AG04450 (cell line): Measurements from ENCODE around the gene VSIG8. TPM values are rescaled to one million over a fixed set of nuclear protein-coding genes. Genes with fewer than 3 reads are reported as not detected.

Experiments
- CTCF ChIA-PET: fragments of 300-600, 350-600 bp; formaldehyde crosslinking; extraction: SDS; loops from one replicate; lab custom pipeline; 2022; ENCODE audit warnings: antibody characterized with exemption, inconsistent platforms; lab: Charles Lee
- POLR2A ChIA-PET: fragments of 350-600 bp; formaldehyde crosslinking; extraction: SDS; loops from one replicate; lab custom pipeline; 2021; ENCODE audit warnings: antibody characterized with exemption, inconsistent platforms; lab: Yijun Ruan, JAX
- DNase-seq: peaks from one replicate; pipeline ENCODE4 v3.0.0-alpha.2; 2011; ENCODE audit warnings: low read depth, low spot score
- H3K27ac ChIP-seq: one replicate; pipeline ENCODE4 v1.5.1; 2012; ENCODE audit warnings: low read depth, low read length, control low read depth
- H3K27me3 ChIP-seq: one replicate; pipeline ENCODE4 v1.6.0; 2012; ENCODE audit warnings: low read length; ENCODE audit not compliant: control insufficient read depth, insufficient read depth
- H3K4me3 ChIP-seq: 2 replicates; pipeline ENCODE4 v1.5.1; 2011; ENCODE audit warnings: mild to moderate bottlenecking, low read depth, low read length, control low read depth
- H3K9me3 ChIP-seq: 2 replicates; pipeline ENCODE4 v1.5.1; 2012; ENCODE audit warnings: low read length; ENCODE audit not compliant: control insufficient read depth, insufficient read depth
- polyA plus RNA-seq: library from polyadenylated mRNA; depleted of rRNA; stranded (reverse); fragments of >200 nt; gene quantifications from 2 replicates; pipeline ENCODE4 v1.2.3, GENCODE V29; 2011
- TF ChIP-seq, protein P1 (sequence below): IDR thresholded peaks from 2 replicates; pipeline ENCODE4 v1.5.1; 2011; ENCODE audit warnings: low read depth, low read length, control low read depth, inconsistent platforms

Gene VSIG8
- polyA plus RNA-seq, 1 experiment: not detected

DNA sequence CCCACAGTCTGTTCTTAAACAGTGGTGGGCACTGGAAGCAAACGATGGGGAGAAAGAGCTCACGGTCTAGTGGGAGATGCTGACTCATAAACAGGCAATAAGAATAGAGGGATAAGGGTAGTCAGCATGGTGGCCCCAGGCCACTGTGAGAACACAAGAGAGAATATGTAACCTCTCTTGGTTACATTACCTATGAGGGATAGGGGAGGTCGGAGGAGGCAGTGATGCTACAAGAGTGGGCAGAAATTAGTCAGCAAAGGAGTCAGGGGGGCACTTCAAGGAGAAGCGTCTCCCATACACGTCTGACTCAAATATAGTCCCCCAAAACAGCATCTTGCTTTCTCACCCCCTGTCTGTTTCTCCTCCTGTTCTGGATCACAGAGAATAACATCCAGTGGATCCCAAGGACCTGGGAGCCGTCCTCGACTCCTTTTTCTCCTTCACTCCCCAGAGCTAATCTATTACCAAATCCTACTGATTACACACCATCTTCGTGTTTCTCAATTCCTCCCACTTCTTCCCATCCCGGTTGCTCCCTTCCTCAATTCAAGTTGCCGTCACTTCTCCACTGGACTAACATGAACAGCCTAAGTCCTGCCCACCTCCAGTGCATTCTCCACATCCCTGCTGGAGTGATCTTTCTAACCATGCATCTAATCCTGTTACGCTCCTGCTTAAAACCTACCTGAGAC is 33.7 kb downstream of the VSIG8 start:
- Histone ChIP-seq H3K4me3 (no peak overlapping the region), H3K27me3 (peaks cover 4% of the 10 kb centered on the region), H3K27ac (no peak overlapping the region), H3K9me3 (no peaks in the 10 kb centered on the region)
- CTCF ChIA-PET: interaction anchor here (1.0 to 3.1 kb wide), 3 partner anchors 30 to 62 kb away, joined by 3 to 20 read pairs (median 10); partner anchors contain the start of gene DUSP23
- TF ChIP-seq, protein P1, sequence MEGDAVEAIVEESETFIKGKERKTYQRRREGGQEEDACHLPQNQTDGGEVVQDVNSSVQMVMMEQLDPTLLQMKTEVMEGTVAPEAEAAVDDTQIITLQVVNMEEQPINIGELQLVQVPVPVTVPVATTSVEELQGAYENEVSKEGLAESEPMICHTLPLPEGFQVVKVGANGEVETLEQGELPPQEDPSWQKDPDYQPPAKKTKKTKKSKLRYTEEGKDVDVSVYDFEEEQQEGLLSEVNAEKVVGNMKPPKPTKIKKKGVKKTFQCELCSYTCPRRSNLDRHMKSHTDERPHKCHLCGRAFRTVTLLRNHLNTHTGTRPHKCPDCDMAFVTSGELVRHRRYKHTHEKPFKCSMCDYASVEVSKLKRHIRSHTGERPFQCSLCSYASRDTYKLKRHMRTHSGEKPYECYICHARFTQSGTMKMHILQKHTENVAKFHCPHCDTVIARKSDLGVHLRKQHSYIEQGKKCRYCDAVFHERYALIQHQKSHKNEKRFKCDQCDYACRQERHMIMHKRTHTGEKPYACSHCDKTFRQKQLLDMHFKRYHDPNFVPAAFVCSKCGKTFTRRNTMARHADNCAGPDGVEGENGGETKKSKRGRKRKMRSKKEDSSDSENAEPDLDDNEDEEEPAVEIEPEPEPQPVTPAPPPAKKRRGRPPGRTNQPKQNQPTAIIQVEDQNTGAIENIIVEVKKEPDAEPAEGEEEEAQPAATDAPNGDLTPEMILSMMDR: no peak
- DNase-seq: no peak
- POLR2A ChIA-PET: no interaction called here

DNA sequence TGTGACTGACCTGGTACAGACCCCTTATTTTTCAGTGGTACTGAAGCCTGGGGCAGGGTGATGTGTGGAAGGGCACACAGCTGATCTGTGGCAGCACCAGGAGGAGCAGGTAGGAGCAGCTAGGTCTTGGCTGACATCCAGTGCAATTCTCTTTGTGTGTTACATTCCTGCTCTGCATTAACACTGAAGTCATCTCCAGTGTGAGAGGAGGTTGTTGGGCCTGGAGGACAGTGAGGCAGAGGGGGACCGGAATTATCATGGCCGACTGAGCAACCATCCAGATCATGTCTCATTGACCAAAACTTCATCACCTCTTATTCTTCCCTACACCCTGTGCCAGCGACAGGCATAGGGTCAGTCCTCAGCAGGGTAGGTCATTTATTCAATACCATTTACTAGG is 34.3 kb downstream of the VSIG8 start:
- no peak overlapping the region for H3K27ac ChIP-seq
- ChIA-PET POLR2A (no interaction called here), CTCF (interaction anchor here (1.0 to 3.1 kb wide), 2 partner anchors 29 to 47 kb away, joined by 3 to 20 read pairs; partner anchors contain the start of gene DUSP23)
- H3K9me3 ChIP-seq: no peaks in the 10 kb centered on the region
- no peak overlapping the region for H3K4me3 ChIP-seq
- TF ChIP-seq, protein P1: no peak
- peaks cover 4% of the 10 kb centered on the region for H3K27me3 ChIP-seq
- no peak for DNase-seq

DNA sequence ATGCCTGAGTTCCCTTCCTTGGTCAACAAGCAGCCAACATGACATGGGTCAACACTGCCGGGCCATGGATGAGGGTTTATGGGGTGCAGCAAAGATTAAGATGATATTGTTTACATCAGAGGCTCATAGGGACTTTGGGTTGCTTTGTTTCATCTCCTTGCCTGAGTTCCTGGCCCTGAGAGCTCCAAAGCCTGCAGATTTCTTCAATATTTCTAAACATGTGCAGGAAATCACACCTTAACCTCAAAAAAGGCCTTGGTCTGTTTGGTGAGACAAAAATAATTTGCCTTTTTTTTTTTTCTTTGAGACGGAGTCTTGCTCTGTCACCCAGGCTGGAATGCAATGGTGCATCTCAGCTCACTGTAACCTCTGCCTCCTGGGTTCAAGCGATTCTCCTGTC is 34.9 kb downstream of the VSIG8 start:
- Histone ChIP-seq H3K4me3 (no peak overlapping the region), H3K27me3 (peaks cover 4% of the 10 kb centered on the region), H3K9me3 (no peaks in the 10 kb centered on the region), H3K27ac (no peak overlapping the region)
- DNase-seq: no peak
- ChIA-PET CTCF (interaction anchor here (0.8 to 1.6 kb wide), 2 partner anchors 64 to 180 kb away, joined by 4 to 7 read pairs; no protein-coding TSS in a partner anchor), POLR2A (no interaction called here)
- TF ChIP-seq, protein P1: no peak

DNA sequence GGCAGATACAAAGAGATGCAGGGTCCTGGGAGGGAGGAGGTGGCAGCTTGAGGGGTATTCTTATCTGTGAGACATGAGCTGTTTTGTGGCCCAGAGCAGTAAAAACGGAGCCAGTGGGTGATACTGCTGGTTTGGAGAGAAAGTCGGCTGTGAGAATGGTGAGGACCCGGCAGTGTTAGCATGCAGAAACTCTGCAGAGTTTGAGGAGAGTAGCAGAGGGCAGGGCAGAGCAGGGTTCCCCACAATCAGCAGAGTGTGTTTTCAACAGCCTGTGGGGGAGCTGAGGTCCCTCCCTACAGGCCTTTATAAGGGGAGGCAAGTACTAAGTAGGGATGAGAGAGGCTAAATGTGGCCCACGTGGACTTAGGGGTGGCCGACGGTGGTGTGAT is 35.4 kb downstream of the VSIG8 start:
- H3K27ac ChIP-seq: no peak overlapping the region
- TF ChIP-seq, protein P1: no peak
- ChIA-PET CTCF (interaction anchor here (0.8 to 1.6 kb wide), 2 partner anchors 64 to 180 kb away, joined by 4 to 7 read pairs; no protein-coding TSS in a partner anchor), POLR2A (no interaction called here)
- H3K4me3 ChIP-seq: no peak overlapping the region
- peaks cover 4% of the 10 kb centered on the region for H3K27me3 ChIP-seq
- no peaks in the 10 kb centered on the region for H3K9me3 ChIP-seq
- DNase-seq: no peak

DNA sequence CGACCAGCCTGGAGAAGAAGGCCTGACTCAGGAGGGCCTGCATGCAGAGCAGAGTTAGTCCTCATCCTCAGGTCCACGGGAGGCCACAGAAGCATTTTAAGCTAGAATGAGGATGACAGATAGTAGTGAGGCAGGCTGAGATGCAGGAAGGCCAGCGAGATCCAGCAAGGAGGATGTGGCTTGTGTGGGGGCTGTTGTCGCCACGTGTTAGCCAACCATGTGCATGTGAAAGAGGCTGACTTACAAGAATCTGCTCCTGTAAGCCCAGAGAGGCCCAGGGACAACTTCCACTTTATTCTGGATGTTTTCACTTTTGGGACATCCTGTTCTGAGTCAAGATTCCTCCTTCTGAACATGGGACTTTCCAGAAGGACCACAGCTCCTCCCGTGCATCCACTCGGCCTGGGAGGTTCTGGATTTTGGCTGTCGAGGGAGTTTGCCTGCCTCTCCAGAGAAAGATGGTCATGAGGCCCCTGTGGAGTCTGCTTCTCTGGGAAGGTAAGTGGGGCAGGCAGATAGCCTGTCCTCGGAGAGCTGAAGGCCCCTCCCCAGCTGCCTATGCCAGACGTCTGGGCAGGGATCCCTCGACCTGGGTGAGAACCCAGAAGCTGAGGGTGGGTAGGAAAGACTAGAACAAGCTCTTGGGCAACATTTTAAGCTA is 35.9 kb downstream of the VSIG8 start, which contains the start of gene SLAMF8:
TSS of gene SLAMF8 (plus strand) at position 433 of the 661 bp plus-strand sequence. CDS start at position 459, 26 bp downstream.
- DNase-seq: no peak
- ChIA-PET CTCF (interaction anchor here (0.8 to 8.4 kb wide), 3 partner anchors 28 to 181 kb away, joined by 4 to 63 read pairs (median 7); no protein-coding TSS in a partner anchor), POLR2A (no interaction called here)
- H3K4me3 ChIP-seq: no peak within 1 kb of the TSS
- H3K27ac ChIP-seq: no peak within 1 kb of the TSS
- TF ChIP-seq, protein P1: no peak
- H3K27me3 ChIP-seq: peaks cover 8% of the 10 kb centered on the region
- no peaks in the 10 kb centered on the region for H3K9me3 ChIP-seq
